HepG2 (cell line): ENCODE results near the gene JSRP1. TPM values are rescaled to one million over a fixed set of nuclear protein-coding genes. Genes with fewer than 3 reads are reported as not detected.

Source experiments
- AKNA ChIP-seq: sonication (generic); formaldehyde crosslinking; IDR thresholded peaks from 2 replicates; pipeline ENCODE4 v1.4.0; 2020; ENCODE audit warnings: missing genetic modification reagents, borderline replicate concordance
- ARNT2 ChIP-seq: sonication (generic); formaldehyde crosslinking; IDR thresholded peaks from 2 replicates; pipeline ENCODE4 v1.8.0; 2022; ENCODE audit warnings: mild to moderate bottlenecking, low read depth, missing genetic modification reagents, moderate library complexity
- HMG20B ChIP-seq: conservative IDR thresholded peaks from 2 replicates; pipeline ENCODE4 v1.6.1; 2016; ENCODE audit warnings: missing genetic modification reagents, missing compliant biosample characterization
- HOXA3 ChIP-seq: sonication (generic); formaldehyde crosslinking; IDR thresholded peaks from 2 replicates; pipeline ENCODE4 v1.5.0; 2020; ENCODE audit warnings: missing genetic modification reagents
- MBNL3 ChIP-seq: fragments of 250-450 bp; sonication (Bioruptor Pico); conservative IDR thresholded peaks from 2 replicates; pipeline ENCODE4 v1.8.0; 2022; ENCODE audit warnings: mild to moderate bottlenecking, inconsistent platforms
- NRL ChIP-seq: sonication (generic); formaldehyde crosslinking; IDR thresholded peaks from 2 replicates; pipeline ENCODE4 v1.5.0; 2020; ENCODE audit warnings: missing genetic modification reagents, mild to moderate bottlenecking, moderate library complexity, borderline replicate concordance
- PATZ1 ChIP-seq: sonication (generic); formaldehyde crosslinking; IDR thresholded peaks from 2 replicates; pipeline ENCODE4 v1.4.0; 2020; ENCODE audit warnings: missing genetic modification reagents
- SALL2 ChIP-seq: sonication (generic); formaldehyde crosslinking; IDR thresholded peaks from 2 replicates; pipeline ENCODE4 v1.8.1; 2023; ENCODE audit warnings: mild to moderate bottlenecking, missing genetic modification reagents, inconsistent platforms
- SAP130 ChIP-seq: IDR thresholded peaks from 2 replicates; pipeline ENCODE4 v1.6.1; 2016; ENCODE audit warnings: low read depth
- SMAD3 ChIP-seq: sonication (generic); formaldehyde crosslinking; IDR thresholded peaks from 2 replicates; pipeline ENCODE4 v1.4.0; 2020; ENCODE audit warnings: missing genetic modification reagents
- SOX6 ChIP-seq, 2 experiments: fragments of 450-650 bp in 1 of 2; sonication (generic) in 1 of 2; formaldehyde crosslinking in 1 of 2; IDR thresholded peaks; 2 replicates each; pipeline versions ENCODE4 v1.4.0 to v1.6.1; 2017 to 2020; ENCODE audit warnings: antibody characterized with exemption in 1 of 2, mild to moderate bottlenecking in 1 of 2, missing genetic modification reagents in 1 of 2
- TCF12 ChIP-seq, 2 experiments: fragments of 450-650 bp in 1 of 2; sonication (generic) in 1 of 2; formaldehyde crosslinking in 1 of 2; IDR thresholded peaks; 2 replicates each; pipeline versions ENCODE4 v1.6.1 to v1.8.0; 2017 to 2022; ENCODE audit warnings: antibody characterized with exemption in 1 of 2, mild to moderate bottlenecking in 1 of 2, missing genetic modification reagents in 1 of 2, moderate library complexity in 1 of 2
- TRIM24 ChIP-seq: sonication (generic); formaldehyde crosslinking; IDR thresholded peaks from 2 replicates; pipeline ENCODE4 v1.8.0; 2022; ENCODE audit warnings: mild to moderate bottlenecking, missing genetic modification reagents
- TSC22D2 ChIP-seq: sonication (generic); formaldehyde crosslinking; IDR thresholded peaks from 2 replicates; pipeline ENCODE4 v1.5.1; 2020; ENCODE audit warnings: missing genetic modification reagents, mild to moderate bottlenecking, borderline replicate concordance
- U2AF1 ChIP-seq: fragments of 200-400 bp; formaldehyde crosslinking; optimal IDR thresholded peaks from 2 replicates; pipeline ENCODE3; 2017; ENCODE audit warnings: mild to moderate bottlenecking, low read depth, low read length
- ZNF766 ChIP-seq: sonication (generic); formaldehyde crosslinking; IDR thresholded peaks from 2 replicates; pipeline ENCODE4 v1.5.0; 2020; ENCODE audit warnings: missing genetic modification reagents, borderline replicate concordance
- polyA plus RNA-seq, 8 experiments: library from polyadenylated mRNA; depleted of rRNA in 3 of 8; stranded (reverse) in 7 of 8; unstranded in 1 of 8; fragments of >200 nt; fragmentation: Illumina TruSeq in 4 of 8; extraction: Trizol in 4 of 8; gene quantifications; 2 replicates each; pipeline versions ENCODE4 v1.2.1 to v1.2.3, GENCODE V29; 2011 to 2016; ENCODE audit warnings: low read depth in 4 of 8, missing spikeins in 1 of 8, mixed read lengths in 1 of 8; ENCODE audit not compliant: insufficient read depth in 1 of 8
- total RNA-seq, 5 experiments: library from RNA; depleted of rRNA; stranded (reverse); fragments of >200 nt; fragmentation: Illumina TruSeq; extraction: Trizol; gene quantifications; 2 replicates each; pipeline ENCODE4 v1.2.3, GENCODE V29; 2016; ENCODE audit warnings: low read depth in 1 of 5
- TF ChIP-seq, protein P1 (sequence below): sonication (generic); formaldehyde crosslinking; IDR thresholded peaks from 2 replicates; pipeline ENCODE4 v1.8.0; 2022; ENCODE audit warnings: missing genetic modification reagents, mild to moderate bottlenecking, inconsistent platforms, borderline replicate concordance
- TF ChIP-seq, protein P2 (sequence below): sonication (generic); formaldehyde crosslinking; IDR thresholded peaks from 2 replicates; pipeline ENCODE4 v1.9.0; 2021; ENCODE audit warnings: missing genetic modification reagents, mild to moderate bottlenecking, borderline replicate concordance

The JSRP1 gene
- total and polyA plus RNA-seq, 2 of the 13 experiments (the other 11 are each of a cell fraction or from before 2014, with no cell fraction given) = 0.16 to 0.38 TPM

- TF ChIP-seq PATZ1 (CRISPR knock-in tag) (peak; percentile 91), NRL (CRISPR knock-in tag) (peak; percentile 59; the same call in 1 of the 2 replicates), HOXA3 (CRISPR knock-in tag) (no peak; the same call in none of the 2 replicates), SOX6 (IDR thresholded peaks at IDR 0.05) (no peak), SOX6 (CRISPR knock-in tag; IDR thresholded peaks at IDR 0.05) (0 out of 2 replicates have a peak, but pooled peaks have one; percentile 24), AKNA (no peak), U2AF1 (no peak), TRIM24 (CRISPR knock-in tag) (no peak), SALL2 (CRISPR knock-in tag) (0 out of 2 replicates have a peak, but pooled peaks have one; percentile 43), TSC22D2 (CRISPR knock-in tag) (no peak), HMG20B (CRISPR knock-in tag) (no peak), ZNF766 (CRISPR knock-in tag) (no peak; the same call in 1 of the 2 replicates), SAP130 (CRISPR knock-in tag) (peak; percentile 55; the same call in 1 of the 2 replicates), ARNT2 (peak; percentile 70; the same call in 1 of the 2 replicates), TCF12 (IDR thresholded peaks at IDR 0.05) (no peak), TCF12 (CRISPR knock-in tag; IDR thresholded peaks at IDR 0.05) (peak; percentile 34; the same call in 1 of the 2 replicates), SMAD3 (CRISPR knock-in tag) (no peak), MBNL3 (CRISPR knock-in tag) (no peak)
- TF ChIP-seq, protein P1, sequence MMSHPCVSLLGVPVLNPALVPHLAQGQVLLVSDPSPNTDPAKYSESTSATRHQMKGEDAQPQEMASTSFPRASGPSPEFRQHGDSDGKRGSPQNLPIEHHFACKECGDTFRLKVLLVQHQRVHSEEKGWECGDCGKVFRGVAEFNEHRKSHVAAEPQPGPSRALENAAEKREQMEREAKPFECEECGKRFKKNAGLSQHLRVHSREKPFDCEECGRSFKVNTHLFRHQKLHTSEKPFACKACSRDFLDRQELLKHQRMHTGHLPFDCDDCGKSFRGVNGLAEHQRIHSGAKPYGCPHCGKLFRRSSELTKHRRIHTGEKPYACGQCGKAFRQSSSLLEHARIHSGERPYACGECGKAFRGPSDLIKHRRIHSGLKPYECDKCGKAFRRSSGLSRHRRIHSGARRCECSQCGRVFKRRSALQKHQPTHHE (CRISPR knock-in tag) = no peak
- TF ChIP-seq, protein P2, sequence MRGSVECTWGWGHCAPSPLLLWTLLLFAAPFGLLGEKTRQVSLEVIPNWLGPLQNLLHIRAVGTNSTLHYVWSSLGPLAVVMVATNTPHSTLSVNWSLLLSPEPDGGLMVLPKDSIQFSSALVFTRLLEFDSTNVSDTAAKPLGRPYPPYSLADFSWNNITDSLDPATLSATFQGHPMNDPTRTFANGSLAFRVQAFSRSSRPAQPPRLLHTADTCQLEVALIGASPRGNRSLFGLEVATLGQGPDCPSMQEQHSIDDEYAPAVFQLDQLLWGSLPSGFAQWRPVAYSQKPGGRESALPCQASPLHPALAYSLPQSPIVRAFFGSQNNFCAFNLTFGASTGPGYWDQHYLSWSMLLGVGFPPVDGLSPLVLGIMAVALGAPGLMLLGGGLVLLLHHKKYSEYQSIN = no peak
These were observed 2.8 kb downstream of the JSRP1 start (continued) for GRCh38 chr19:2253106-2254063.
